AG10803 (cell line): ENCODE results near the gene ANKRD12.
A peak's percentile ranks its signal among the peaks of the same experiment; 100 is the strongest.

ENCODE experiments used
- DNase-seq: peaks from one replicate; pipeline ENCODE4 v3.0.0; 2010; ENCODE audit warnings: low read depth
- H3K4me3 ChIP-seq: 2 replicates; pipeline ENCODE4 v1.5.1; 2011; ENCODE audit warnings: mild to moderate bottlenecking, low read length, control low read depth
- CTCF ChIP-seq: conservative IDR thresholded peaks from 2 replicates; pipeline ENCODE4 v1.5.1; 2011; ENCODE audit warnings: mild to moderate bottlenecking, low read length, control low read depth, inconsistent platforms

Gene ANKRD12

GRCh38 chr18:9106800-9107584 is 29.6 kb upstream of the ANKRD12 start:
- DNase-seq = no peak
- H3K4me3 ChIP-seq = no peak overlapping the region
- TF ChIP-seq CTCF = no peak

GRCh38 chr18:9108911-9109310 is 27.7 kb upstream of the ANKRD12 start:
- no peak for TF ChIP-seq CTCF
- no peak overlapping the region for H3K4me3 ChIP-seq

GRCh38 chr18:9109523-9109922 is 27.1 kb upstream of the ANKRD12 start:
- no peak overlapping the region for H3K4me3 ChIP-seq
- TF ChIP-seq CTCF = no peak
- peak; percentile 63 for DNase-seq

More at GRCh38 chr18:9108911-9109310, 27.7 kb upstream of the ANKRD12 start:
- DNase-seq = no peak

- DNase-seq = no peak
- H3K4me3 ChIP-seq = no peak overlapping the region
- no peak for TF ChIP-seq CTCF
Measured at GRCh38 chr18:9113468-9114149, 23.0 kb upstream of the ANKRD12 start.

- DNase-seq = no peak
- no peak for TF ChIP-seq CTCF
- no peak overlapping the region for H3K4me3 ChIP-seq
Measured at GRCh38 chr18:9115984-9116383, 20.6 kb upstream of the ANKRD12 start.

GRCh38 chr18:9117980-9118841 is 18.4 kb upstream of the ANKRD12 start:
- no peak overlapping the region for H3K4me3 ChIP-seq
- TF ChIP-seq CTCF = no peak
- DNase-seq = no peak
